B cell (primary cell): ENCODE data around the gene ZNHIT3. TPM values are rescaled to one million over a fixed set of nuclear protein-coding genes. Genes with fewer than 3 reads are reported as not detected.
A peak's percentile ranks its signal among the peaks of the same experiment; 100 is the strongest.

Experiments
- ATAC-seq: fragments of 200-7000 bp; cut with Tn5 transposase; one replicate; pipeline ENCODE4 v1.10.0; 2021; ENCODE audit warnings: low read depth, mild to moderate bottlenecking, moderate number of reproducible peaks, moderate library complexity
- CTCF ChIA-PET: fragments of 350-600 bp; sonication (Branson Sonifier 250); formaldehyde crosslinking; loops from one replicate; lab custom pipeline; 2021; ENCODE audit warnings: antibody characterized with exemption, inconsistent platforms; lab: Charles Lee
- POLR2A ChIA-PET: fragments of 350-600 bp; sonication (Branson Sonifier 250); formaldehyde crosslinking; loops from one replicate; lab custom pipeline; 2021; ENCODE audit warnings: antibody characterized with exemption; lab: Charles Lee
- DNase-seq: peaks from one replicate; pipeline ENCODE4 v3.0.0; 2013
- H2AFZ ChIP-seq: 2 replicates; pipeline ENCODE4 v1.6.1; 2012; ENCODE audit warnings: mild to moderate bottlenecking, low read depth, low read length; ENCODE audit not compliant: insufficient read depth, poor library complexity, severe bottlenecking
- H3K27ac ChIP-seq, 2 donors: 1 replicate in 1 of 2; 2 replicates in 1 of 2; pipeline ENCODE4 v1.5.1; 2012 to 2013; ENCODE audit warnings: low read length in 2 of 2, mild to moderate bottlenecking in 2 of 2, moderate library complexity in 1 of 2
- H3K27me3 ChIP-seq, 4 experiments: fragments of 200-600 bp in 1 of 4; sonication (generic) in 1 of 4; replicated peaks in 1 of 4; 1 replicate in 2 of 4; 2 replicates in 2 of 4; pipeline versions ENCODE4 v1.6.1 to v1.7.0; 2013 to 2016; ENCODE audit warnings: low read length in 3 of 4, mild to moderate bottlenecking in 2 of 4, mixed read lengths in 1 of 4, moderate library complexity in 1 of 4; ENCODE audit not compliant: insufficient read depth in 4 of 4, control insufficient read depth in 3 of 4; ENCODE audit errors: control extremely low read depth in 1 of 4
- H3K36me3 ChIP-seq, 2 experiments: replicated peaks in 1 of 2; 1 replicate in 1 of 2; 2 replicates in 1 of 2; pipeline versions ENCODE4 v1.6.1 to v1.7.1; 2013; ENCODE audit warnings: low read length in 1 of 2; ENCODE audit not compliant: insufficient read depth in 2 of 2, control insufficient read depth in 1 of 2; ENCODE audit errors: control extremely low read depth in 1 of 2, extremely low read depth in 1 of 2
- H3K4me1 ChIP-seq, 2 donors: fragments of 200-600 bp in 1 of 2; sonication (generic) in 1 of 2; 1 replicate in 1 of 2; 2 replicates in 1 of 2; pipeline versions ENCODE4 v1.5.1 to v1.6.1; 2013 to 2017; ENCODE audit warnings: low read length in 2 of 2; ENCODE audit not compliant: control insufficient read depth in 2 of 2, insufficient read depth in 2 of 2
- H3K4me2 ChIP-seq: replicated peaks from 2 replicates; pipeline ENCODE3; 2012; ENCODE audit warnings: mild to moderate bottlenecking, low read depth, low read length; ENCODE audit not compliant: poor library complexity, severe bottlenecking
- H3K4me3 ChIP-seq, 5 experiments: fragments of 200-600 bp in 1 of 5; sonication (generic) in 1 of 5; 1 replicate in 3 of 5; 2 replicates in 2 of 5; pipeline versions ENCODE4 v1.5.1 to v1.7.0; 2011 to 2016; ENCODE audit warnings: low read length in 4 of 5, mild to moderate bottlenecking in 4 of 5, low read depth in 2 of 5, control low read depth in 1 of 5, moderate library complexity in 1 of 5; ENCODE audit not compliant: insufficient read depth in 1 of 5; ENCODE audit errors: control extremely low read depth in 1 of 5, extremely low read depth in 1 of 5
- H3K79me2 ChIP-seq: fragments of 200-600 bp; sonication (generic); one replicate; pipeline ENCODE4 v1.6.0; 2016; ENCODE audit warnings: low read length; ENCODE audit not compliant: control insufficient read depth, insufficient read depth
- H3K9ac ChIP-seq: fragments of 200-600 bp; sonication (generic); 2 replicates; pipeline ENCODE4 v1.6.1; 2017; ENCODE audit warnings: mild to moderate bottlenecking, low read length, moderate library complexity
- H3K9me3 ChIP-seq, 3 donors: one replicate each; pipeline versions ENCODE4 v1.6.1 to v1.7.1; 2013; ENCODE audit warnings: low read length in 2 of 3; ENCODE audit not compliant: control insufficient read depth in 2 of 3, insufficient read depth in 1 of 3; ENCODE audit errors: control extremely low read depth in 1 of 3
- H4K20me1 ChIP-seq: 2 replicates; pipeline ENCODE4 v1.6.0; 2012; ENCODE audit warnings: mild to moderate bottlenecking, low read length; ENCODE audit not compliant: insufficient read depth, control insufficient read depth, poor library complexity, severe bottlenecking
- H3K27ac Mint-ChIP-seq: one replicate; pipeline ENCODE4 v1.8.0; 2021; ENCODE audit warnings: mixed read lengths
- H3K27me3 Mint-ChIP-seq: one replicate; pipeline ENCODE4 v1.8.0; 2021; ENCODE audit warnings: mixed read lengths
- H3K4me1 Mint-ChIP-seq: one replicate; pipeline ENCODE4 v1.8.0; 2021; ENCODE audit warnings: mixed read lengths
- H3K4me3 Mint-ChIP-seq: one replicate; pipeline ENCODE4 v1.8.0; 2021; ENCODE audit warnings: mixed read lengths
- H3K9me3 Mint-ChIP-seq: one replicate; pipeline ENCODE4 v1.8.0; 2022; ENCODE audit warnings: mixed read lengths; ENCODE audit not compliant: insufficient read depth
- CTCF ChIP-seq: fragments of 200-600 bp; IDR thresholded peaks from one replicate; pipeline ENCODE4 v1.8.0; 2022; ENCODE audit warnings: antibody characterized with exemption, mild to moderate bottlenecking
- EZH2 ChIP-seq: IDR thresholded peaks from 2 replicates; pipeline ENCODE4 v1.6.1; 2012; ENCODE audit warnings: borderline replicate concordance, low read depth, mild to moderate bottlenecking, moderate library complexity, low read length; ENCODE audit not compliant: insufficient read depth, poor library complexity, severe bottlenecking
- WGBS: methylation state at CpG from one replicate; pipeline ENCODE4 v1.1.5; 2013; ENCODE audit warnings: missing lambda C conversion rate; ENCODE audit not compliant: insufficient coverage; 5-methylcytosine and 5-hydroxymethylcytosine counted together
- intact Hi-C: fragments of 100-400 bp; cut with micrococcal nuclease; formaldehyde crosslinking; loops from one replicate; pipeline ENCODE4 v1.10.0; 2022
- polyA plus RNA-seq: library from polyadenylated mRNA; depleted of rRNA; stranded (reverse); fragments of >200 nt; gene quantifications from 2 replicates; pipeline ENCODE4 v1.2.3, GENCODE V29; 2012
- total RNA-seq, 2 donors: library from RNA; stranded (reverse); fragments of 120-200 nt in 1 of 2; gene quantifications; 1 replicate in 1 of 2; 2 replicates in 1 of 2; pipeline versions ENCODE4 v1.2.3 to v1.2.4, GENCODE V29; 2013 to 2022

ZNHIT3 gene
- total and polyA plus RNA-seq, 2 donors (not counting 1 experiment from before 2014, with no cell fraction given), result 36.5 to 50.5 TPM

- peak overlapping the region; percentile 37 for H3K27ac Mint-ChIP-seq
- ATAC-seq (no peak), DNase-seq (no peak)
- Histone ChIP-seq H3K9me3 (peaks cover 0 to 3% (median 0%) of the 10 kb centered on the region in 3 donors), H3K9ac (no peak overlapping the region), H3K4me1 (peaks cover 9 to 18% of the 10 kb centered on the region in 2 donors), H3K36me3 (peaks cover 0 to 17% of the 10 kb centered on the region in 2 experiments), H3K27me3 (no peaks in the 10 kb centered on the region), H3K27ac (no peak overlapping the region), H3K4me2 (no peak overlapping the region), H3K4me3 (no peak overlapping the region), H2AFZ (no peak overlapping the region), H3K79me2 (peaks cover 8% of the 10 kb centered on the region), H4K20me1 (no peaks in the 10 kb centered on the region)
- TF ChIP-seq EZH2 (no peak), CTCF (no peak)
- 100% methylated on average over 2 of the region's 2 CpGs for WGBS
- CTCF ChIA-PET, result no interaction called here
- POLR2A ChIA-PET, result no interaction called here
- H3K4me3 Mint-ChIP-seq, result peak overlapping the region; percentile 11
- H3K27me3 Mint-ChIP-seq, result no peaks in the 10 kb centered on the region
- H3K4me1 Mint-ChIP-seq, result peaks cover 21% of the 10 kb centered on the region
- no peaks in the 10 kb centered on the region for H3K9me3 Mint-ChIP-seq
- intact Hi-C loops, result no loop called here
Observed at GRCh38 chr17:36532435-36532975, 46.0 kb downstream of the ZNHIT3 start.
